Stomach (tissue), 4 donors: ENCODE measurements around the gene FBXO47.

Experiments
- EP300 ChIP-seq: sonication (generic); formaldehyde crosslinking; IDR thresholded peaks from one replicate; pipeline ENCODE4 v1.6.1; 2017; ENCODE audit warnings: antibody characterized with exemption
- POLR2A ChIP-seq, 4 donors: fragments of 450-650 bp; IDR thresholded peaks; one replicate each; pipeline ENCODE4 v1.6.1; 2016; ENCODE audit warnings: antibody characterized with exemption in 4 of 4, control low read depth in 2 of 4, mild to moderate bottlenecking in 1 of 4, moderate library complexity in 1 of 4
- POLR2AphosphoS5 ChIP-seq, 3 donors: sonication (generic); formaldehyde crosslinking; IDR thresholded peaks; one replicate each; pipeline ENCODE4 v1.6.1; 2016; ENCODE audit warnings: antibody characterized with exemption in 3 of 3
- TF ChIP-seq, protein P1 (sequence below), 7 experiments: fragments of 450-650 bp in 4 of 7; fragments of 200-600 bp in 3 of 7; sonication (generic) in 3 of 7; IDR thresholded peaks; one replicate each; pipeline ENCODE4 v1.5.1; 2016 to 2019; ENCODE audit warnings: antibody characterized with exemption in 7 of 7, control low read depth in 2 of 7, mild to moderate bottlenecking in 1 of 7

DNA sequence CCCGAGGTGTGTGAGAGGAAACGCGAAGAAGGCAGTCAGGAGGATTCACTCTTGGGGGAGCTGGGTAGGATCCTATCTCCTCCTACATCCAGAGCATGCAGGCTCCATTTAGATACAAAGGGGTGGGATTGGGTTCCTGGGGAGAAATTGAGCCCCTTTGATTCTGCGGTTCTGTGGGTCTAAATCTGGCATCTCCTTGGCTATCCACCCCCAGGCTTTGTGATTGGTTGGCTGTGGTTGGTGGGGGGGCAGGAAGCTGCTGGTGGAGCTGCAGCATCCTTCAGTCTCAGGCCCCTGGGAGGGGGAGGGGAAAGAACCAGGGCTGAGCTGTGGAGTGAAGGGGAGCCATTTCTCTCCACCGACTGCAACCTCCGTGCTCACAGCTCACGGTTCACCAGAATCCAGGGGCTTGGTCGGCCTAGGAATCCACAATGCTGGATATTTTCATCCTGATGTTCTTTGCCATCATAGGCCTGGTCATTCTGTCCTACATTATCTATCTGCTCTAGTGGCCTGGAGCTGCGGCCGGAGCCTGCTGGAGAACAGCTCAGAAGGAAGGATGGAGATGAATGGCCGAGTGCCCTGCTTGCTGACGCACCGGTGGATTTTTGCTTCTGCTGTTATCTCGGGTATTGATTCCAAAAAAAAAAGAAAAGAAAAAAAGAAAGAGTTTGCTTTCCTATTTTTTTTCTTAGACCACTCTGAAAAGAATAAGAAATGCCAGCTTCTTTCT, 41.8 kb downstream of the FBXO47 start, which contains the start of gene LASP1NB:
- TF ChIP-seq POLR2AphosphoS5 (IDR thresholded peaks at IDR 0.05) (no peak), POLR2A (IDR thresholded peaks at IDR 0.05) (no peak), EP300 (no peak)
- TF ChIP-seq, protein P1, sequence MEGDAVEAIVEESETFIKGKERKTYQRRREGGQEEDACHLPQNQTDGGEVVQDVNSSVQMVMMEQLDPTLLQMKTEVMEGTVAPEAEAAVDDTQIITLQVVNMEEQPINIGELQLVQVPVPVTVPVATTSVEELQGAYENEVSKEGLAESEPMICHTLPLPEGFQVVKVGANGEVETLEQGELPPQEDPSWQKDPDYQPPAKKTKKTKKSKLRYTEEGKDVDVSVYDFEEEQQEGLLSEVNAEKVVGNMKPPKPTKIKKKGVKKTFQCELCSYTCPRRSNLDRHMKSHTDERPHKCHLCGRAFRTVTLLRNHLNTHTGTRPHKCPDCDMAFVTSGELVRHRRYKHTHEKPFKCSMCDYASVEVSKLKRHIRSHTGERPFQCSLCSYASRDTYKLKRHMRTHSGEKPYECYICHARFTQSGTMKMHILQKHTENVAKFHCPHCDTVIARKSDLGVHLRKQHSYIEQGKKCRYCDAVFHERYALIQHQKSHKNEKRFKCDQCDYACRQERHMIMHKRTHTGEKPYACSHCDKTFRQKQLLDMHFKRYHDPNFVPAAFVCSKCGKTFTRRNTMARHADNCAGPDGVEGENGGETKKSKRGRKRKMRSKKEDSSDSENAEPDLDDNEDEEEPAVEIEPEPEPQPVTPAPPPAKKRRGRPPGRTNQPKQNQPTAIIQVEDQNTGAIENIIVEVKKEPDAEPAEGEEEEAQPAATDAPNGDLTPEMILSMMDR (IDR thresholded peaks at IDR 0.05), result no peak
